Neuronal stem cell (in vitro differentiated cells): Measurements from ENCODE around the gene INTU.

ENCODE experiments used
- DNase-seq: peaks from one replicate; pipeline ENCODE4 v3.0.0-alpha.2; 2013; ENCODE audit warnings: low spot score
- H2AFZ ChIP-seq: one replicate; pipeline ENCODE4 v1.6.1; 2013; ENCODE audit warnings: mild to moderate bottlenecking, low read length, inconsistent platforms
- H2AK5ac ChIP-seq: 2 replicates; pipeline ENCODE4 v1.6.1; 2013; ENCODE audit warnings: low read depth, mild to moderate bottlenecking, inconsistent platforms, low read length, moderate library complexity, mixed read lengths
- H2BK120ac ChIP-seq: 2 replicates; pipeline ENCODE4 v1.6.1; 2013; ENCODE audit warnings: low read depth, mild to moderate bottlenecking, inconsistent platforms, low read length, moderate library complexity, mixed read lengths
- H2BK12ac ChIP-seq: one replicate; pipeline ENCODE4 v1.6.1; 2013; ENCODE audit warnings: low read length, inconsistent platforms
- H2BK15ac ChIP-seq: 2 replicates; pipeline ENCODE4 v1.6.1; 2013; ENCODE audit warnings: mild to moderate bottlenecking, low read length, inconsistent platforms, mixed read lengths
- H2BK5ac ChIP-seq: one replicate; pipeline ENCODE4 v1.6.1; 2013; ENCODE audit warnings: inconsistent platforms, mild to moderate bottlenecking, low read length, moderate library complexity
- H3K14ac ChIP-seq: one replicate; pipeline ENCODE4 v1.6.1; 2013; ENCODE audit warnings: low read length, inconsistent platforms
- H3K18ac ChIP-seq: 2 replicates; pipeline ENCODE4 v1.6.1; 2013; ENCODE audit warnings: low read length, inconsistent platforms
- H3K23ac ChIP-seq: 2 replicates; pipeline ENCODE4 v1.6.1; 2013; ENCODE audit warnings: low read depth, mild to moderate bottlenecking, mixed read lengths, low read length, inconsistent platforms; ENCODE audit not compliant: poor library complexity
- H3K27ac ChIP-seq: replicated peaks from 3 replicates; pipeline ENCODE4 v1.5.1; 2013; ENCODE audit warnings: low read length, inconsistent platforms
- H3K27me3 ChIP-seq, 3 experiments: 2 replicates each; pipeline ENCODE4 v1.6.1; 2013; ENCODE audit warnings: low read length in 3 of 3, mild to moderate bottlenecking in 2 of 3, inconsistent platforms in 1 of 3, low read depth in 1 of 3, mixed read lengths in 1 of 3, moderate library complexity in 1 of 3; ENCODE audit not compliant: control insufficient read depth in 3 of 3, insufficient read depth in 3 of 3
- H3K36me3 ChIP-seq, 2 donors: replicated peaks in 1 of 2; 2 replicates each; pipeline ENCODE4 v1.6.1; 2013; ENCODE audit warnings: low read length in 2 of 2; ENCODE audit not compliant: control insufficient read depth in 2 of 2, insufficient read depth in 2 of 2
- H3K4ac ChIP-seq: 2 replicates; pipeline ENCODE4 v1.6.1; 2013; ENCODE audit warnings: inconsistent platforms, mild to moderate bottlenecking, low read length, moderate library complexity
- H3K4me1 ChIP-seq, 2 donors: 1 replicate in 1 of 2; 2 replicates in 1 of 2; pipeline ENCODE4 v1.6.1; 2013; ENCODE audit warnings: low read length in 2 of 2, low read depth in 1 of 2; ENCODE audit not compliant: control insufficient read depth in 2 of 2, insufficient read depth in 1 of 2
- H3K4me2 ChIP-seq: one replicate; pipeline ENCODE4 v1.6.1; 2013; ENCODE audit warnings: mild to moderate bottlenecking, low read length, inconsistent platforms; ENCODE audit not compliant: insufficient read depth, poor library complexity, severe bottlenecking
- H3K4me3 ChIP-seq, 2 donors: 2 replicates each; pipeline ENCODE4 v1.5.1; 2013; ENCODE audit warnings: low read length in 2 of 2, mild to moderate bottlenecking in 2 of 2, inconsistent platforms in 1 of 2, moderate library complexity in 1 of 2
- H3K79me1 ChIP-seq: one replicate; pipeline ENCODE4 v1.6.1; 2013; ENCODE audit warnings: low read depth, mild to moderate bottlenecking, inconsistent platforms, low read length, moderate library complexity
- H3K9ac ChIP-seq: one replicate; pipeline ENCODE4 v1.6.1; 2013; ENCODE audit warnings: mild to moderate bottlenecking, low read depth, low read length, inconsistent platforms; ENCODE audit not compliant: poor library complexity
- H3K9me3 ChIP-seq, 2 donors: replicated peaks in 1 of 2; 2 replicates each; pipeline versions ENCODE3 to v1.6.1; 2013; ENCODE audit warnings: low read length in 2 of 2, mild to moderate bottlenecking in 2 of 2, inconsistent platforms in 1 of 2, low read depth in 1 of 2, mixed read lengths in 1 of 2, moderate library complexity in 1 of 2; ENCODE audit not compliant: control insufficient read depth in 2 of 2, insufficient read depth in 1 of 2
- H4K8ac ChIP-seq: one replicate; pipeline ENCODE4 v1.6.1; 2013; ENCODE audit warnings: low read depth, mild to moderate bottlenecking, inconsistent platforms, low read length, moderate library complexity
- H4K91ac ChIP-seq: one replicate; pipeline ENCODE4 v1.6.1; 2013; ENCODE audit warnings: low read length, low read depth, mild to moderate bottlenecking, inconsistent platforms; ENCODE audit not compliant: poor library complexity
- WGBS, 2 donors: extraction: QIAGEN DNeasy Blood & Tissue Kit; methylation state at CpG; one replicate each; pipeline ENCODE4 v1.1.7; 2013; ENCODE audit warnings: missing lambda C conversion rate in 2 of 2, mixed read lengths in 1 of 2; ENCODE audit not compliant: insufficient read length in 2 of 2, insufficient replicate concordance in 1 of 2; ENCODE audit errors: extremely low coverage in 2 of 2; 5-methylcytosine and 5-hydroxymethylcytosine counted together

The INTU gene

DNA sequence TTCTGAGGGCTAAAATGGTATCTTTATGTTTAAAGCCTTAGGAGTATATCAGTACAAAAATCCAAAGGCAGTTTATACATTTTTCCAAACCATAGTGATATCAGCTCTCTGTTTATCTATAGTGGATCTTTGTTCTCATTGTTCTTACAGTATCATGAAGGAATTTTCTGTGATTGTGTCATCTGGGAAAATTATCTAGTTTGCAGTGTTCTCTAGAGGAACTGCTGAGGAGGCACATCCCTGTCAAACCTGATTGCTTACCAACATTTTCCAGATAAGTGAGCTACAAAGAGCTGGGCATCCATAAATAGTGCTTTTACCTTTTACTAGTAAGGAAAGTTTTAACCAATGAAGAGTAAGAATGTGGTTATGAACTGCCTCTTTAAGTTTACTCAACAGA lies 52.5 kb downstream of the INTU start:
- H2BK120ac ChIP-seq, result no peak overlapping the region
- no peak for DNase-seq
- H4K8ac ChIP-seq, result no peak overlapping the region
- H3K4me3 ChIP-seq, result no peak overlapping the region
- peaks cover 0 to 2% (median 0%) of the 10 kb centered on the region in 3 experiments for H3K27me3 ChIP-seq
- H4K91ac ChIP-seq, result no peak overlapping the region
- peaks cover 1% of the 10 kb centered on the region for H3K79me1 ChIP-seq
- H2AFZ ChIP-seq, result no peak overlapping the region
- H3K9me3 ChIP-seq, result no peaks in the 10 kb centered on the region
- H3K18ac ChIP-seq, result no peak overlapping the region
- H3K4me1 ChIP-seq, result peaks cover 0 to 3% of the 10 kb centered on the region in 2 donors
- no peak overlapping the region for H2BK15ac ChIP-seq
- peaks cover 6 to 44% of the 10 kb centered on the region in 2 donors for H3K36me3 ChIP-seq
- H3K23ac ChIP-seq, result no peak overlapping the region
- H2AK5ac ChIP-seq, result no peak overlapping the region
- H3K4ac ChIP-seq, result no peak overlapping the region
- H3K14ac ChIP-seq, result no peak overlapping the region
- no peak overlapping the region for H2BK12ac ChIP-seq
- H3K9ac ChIP-seq, result no peak overlapping the region
- H3K27ac ChIP-seq, result no peak overlapping the region
- H3K4me2 ChIP-seq, result no peak overlapping the region
- H2BK5ac ChIP-seq, result no peak overlapping the region

DNA sequence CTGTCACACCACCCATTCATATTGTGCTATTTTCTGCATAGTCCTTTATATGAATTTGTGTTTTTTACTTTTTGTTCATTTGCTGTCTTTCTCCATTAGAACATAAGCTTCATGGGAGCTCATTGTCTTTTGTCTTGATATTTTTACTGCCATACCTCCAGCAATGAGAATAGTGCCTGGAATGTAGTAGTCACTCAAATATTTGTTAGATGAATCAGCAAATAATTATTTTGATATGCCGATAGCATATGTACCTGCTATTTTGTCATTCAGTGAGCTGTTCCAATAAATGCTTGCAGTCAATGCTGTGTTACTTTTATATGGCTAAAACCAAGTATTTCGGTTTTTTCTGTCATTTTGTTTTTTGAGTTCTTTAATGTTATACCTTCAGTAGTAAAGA lies 53.9 kb downstream of the INTU start:
- Histone ChIP-seq H3K4ac (no peak overlapping the region), H3K18ac (no peak overlapping the region), H3K4me3 (no peak overlapping the region), H3K27ac (no peak overlapping the region), H3K9ac (no peak overlapping the region), H3K79me1 (peaks cover 1% of the 10 kb centered on the region), H3K36me3 (peaks cover 6 to 56% of the 10 kb centered on the region in 2 donors), H3K9me3 (no peaks in the 10 kb centered on the region), H3K27me3 (peaks cover 0 to 2% (median 0%) of the 10 kb centered on the region in 3 experiments), H3K23ac (no peak overlapping the region), H2BK15ac (no peak overlapping the region), H2AFZ (no peak overlapping the region), H3K4me2 (no peak overlapping the region), H2AK5ac (no peak overlapping the region), H4K91ac (no peak overlapping the region), H2BK12ac (no peak overlapping the region), H3K4me1 (peaks cover 0 to 3% of the 10 kb centered on the region in 2 donors), H2BK120ac (no peak overlapping the region), H4K8ac (no peak overlapping the region), H3K14ac (no peak overlapping the region), H2BK5ac (no peak overlapping the region)
- no peak for DNase-seq
- no CpG with 5 or more reads among the region's 2 CpGs for WGBS, 2 donors

DNA sequence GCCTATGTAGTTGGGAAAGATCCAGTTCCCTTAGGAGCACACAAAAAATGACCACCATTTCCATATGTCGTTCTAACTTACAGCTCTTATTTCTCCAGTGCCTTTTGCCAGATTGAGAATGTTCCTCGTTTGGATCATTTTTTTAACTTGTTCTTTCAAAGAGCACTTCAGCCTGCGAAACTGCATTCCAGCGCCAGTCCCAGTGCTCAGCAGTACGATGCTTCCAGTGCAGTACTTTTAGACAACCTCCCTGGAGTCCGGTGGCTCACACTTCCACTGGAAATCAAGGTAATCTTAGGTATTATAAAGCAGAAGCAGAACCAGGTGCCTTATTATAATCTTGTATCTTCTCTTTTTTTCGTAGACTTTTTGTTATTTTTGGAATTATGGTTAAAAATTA lies 54.8 kb downstream of the INTU start:
- no peak overlapping the region for H2BK15ac ChIP-seq
- no peak overlapping the region for H2AK5ac ChIP-seq
- H3K4me1 ChIP-seq, result peaks cover 0 to 3% of the 10 kb centered on the region in 2 donors
- H3K4me2 ChIP-seq, result no peak overlapping the region
- peaks cover 0 to 2% (median 0%) of the 10 kb centered on the region in 3 experiments for H3K27me3 ChIP-seq
- no peak for DNase-seq
- no peak overlapping the region for H3K14ac ChIP-seq
- no peak overlapping the region for H4K91ac ChIP-seq
- no CpG with 5 or more reads among the region's 7 CpGs for WGBS, 2 donors
- H3K9ac ChIP-seq, result no peak overlapping the region
- H2BK120ac ChIP-seq, result no peak overlapping the region
- no peak overlapping the region for H2BK12ac ChIP-seq
- no peak overlapping the region for H3K4me3 ChIP-seq
- H3K9me3 ChIP-seq, result no peaks in the 10 kb centered on the region
- no peak overlapping the region for H2AFZ ChIP-seq
- H3K27ac ChIP-seq, result no peak overlapping the region
- H3K18ac ChIP-seq, result no peak overlapping the region
- peak overlapping the region; percentile 17 for H4K8ac ChIP-seq
- H3K4ac ChIP-seq, result no peak overlapping the region
- no peak overlapping the region for H2BK5ac ChIP-seq
- peaks cover 6 to 56% of the 10 kb centered on the region in 2 donors for H3K36me3 ChIP-seq
- H3K79me1 ChIP-seq, result peaks cover 1% of the 10 kb centered on the region
- H3K23ac ChIP-seq, result no peak overlapping the region

DNA sequence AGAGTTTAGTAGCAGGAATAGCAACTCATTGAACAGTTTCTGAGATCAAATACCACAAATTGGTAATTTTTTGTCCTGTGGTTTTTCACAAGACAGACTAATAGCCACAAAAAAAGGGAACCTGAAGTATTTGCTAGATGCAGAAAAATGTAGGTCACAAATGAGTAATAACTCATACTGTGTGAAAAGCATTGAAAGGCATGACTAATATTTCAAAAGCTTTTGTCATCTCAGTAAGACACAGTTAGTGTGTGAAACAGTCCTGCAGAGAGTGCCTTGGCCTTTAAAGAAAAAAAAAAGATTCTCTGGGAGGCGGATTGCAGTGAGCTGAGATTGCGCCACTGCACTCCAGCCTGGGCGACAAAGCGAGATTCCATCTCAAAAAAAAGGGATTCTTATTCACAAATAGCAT lies 66.0 kb downstream of the INTU start:
- no peak overlapping the region for H4K91ac ChIP-seq
- H2AFZ ChIP-seq, result peak overlapping the region; percentile 64
- H3K4ac ChIP-seq, result no peak overlapping the region
- H3K27ac ChIP-seq, result no peak overlapping the region
- no peak overlapping the region for H3K14ac ChIP-seq
- no peak overlapping the region for H4K8ac ChIP-seq
- H3K18ac ChIP-seq, result no peak overlapping the region
- no peak overlapping the region for H2BK12ac ChIP-seq
- DNase-seq, result no peak
- no peak overlapping the region for H2BK120ac ChIP-seq
- no peaks in the 10 kb centered on the region for H3K27me3 ChIP-seq
- H3K4me2 ChIP-seq, result no peak overlapping the region
- H3K36me3 ChIP-seq, result peaks cover 2 to 17% of the 10 kb centered on the region in 2 donors
- WGBS, 2 donors, result no CpG with 5 or more reads among the region's 4 CpGs
- no peak overlapping the region for H2AK5ac ChIP-seq
- peaks cover 0 to 6% of the 10 kb centered on the region in 2 donors for H3K4me1 ChIP-seq
- no peak overlapping the region for H3K9ac ChIP-seq
- no peak overlapping the region for H3K23ac ChIP-seq
- H2BK5ac ChIP-seq, result no peak overlapping the region
- no peak overlapping the region for H3K4me3 ChIP-seq
- no peaks in the 10 kb centered on the region for H3K9me3 ChIP-seq
- H2BK15ac ChIP-seq, result no peak overlapping the region
- no peaks in the 10 kb centered on the region for H3K79me1 ChIP-seq
